Hematopoietic multipotent progenitor cell treated with erythropoietin and hydrocortisone succinate and interleukin-3 and kit ligand, for 8 days (in vitro differentiated cells): ENCODE data around the gene MAGI3.
A peak's percentile ranks its signal among the peaks of the same experiment; 100 is the strongest.
"Not testable (repeated sequence)": the region's sequence is repeated elsewhere in the genome, so short reads cannot be mapped to it uniquely, and the experiment has no call there.

ENCODE experiments used
- DNase-seq: peaks from one replicate; pipeline ENCODE4 v3.0.0-alpha.2; 2015

Gene MAGI3

DNA sequence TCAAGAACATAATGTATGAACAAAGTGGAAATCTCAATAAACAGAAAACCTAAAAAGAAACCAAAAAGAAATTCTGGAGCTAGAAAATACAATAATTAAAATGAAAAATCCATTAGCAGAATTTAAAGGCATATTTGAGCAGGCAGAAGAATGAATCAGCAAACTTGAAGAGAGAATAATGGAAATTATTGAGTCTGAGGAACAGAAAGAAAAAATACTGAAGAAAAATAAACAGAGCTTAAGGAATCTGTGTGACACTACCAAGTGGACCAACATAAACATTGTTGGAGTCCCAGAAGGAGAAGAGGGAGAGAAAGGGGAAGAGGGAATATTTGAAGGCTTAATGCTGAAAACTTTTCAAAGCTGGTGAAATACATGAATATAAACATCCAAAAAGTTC, 54.5 kb downstream of the MAGI3 start:
- DNase-seq = no peak

DNA sequence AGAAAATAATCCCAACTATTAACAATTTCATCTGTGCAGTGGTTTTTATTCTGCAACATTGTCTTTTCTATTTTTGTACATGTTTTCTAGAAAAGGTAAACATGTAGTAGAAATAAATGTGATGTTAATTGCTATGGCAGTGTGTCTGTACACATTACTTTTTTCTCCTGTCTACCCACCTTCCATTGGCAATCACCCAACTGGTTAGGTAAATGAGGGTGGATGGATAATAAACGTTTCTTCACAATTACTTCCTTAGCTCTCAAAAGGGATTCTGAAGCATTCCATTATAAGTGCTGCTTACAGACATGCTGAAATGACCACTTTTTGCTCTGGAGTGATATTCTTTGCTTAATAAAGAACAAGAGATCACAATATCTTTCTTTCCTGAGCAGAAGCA, 61.4 kb downstream of the MAGI3 start:
- no peak for DNase-seq

- DNase-seq = peak; percentile 57
Measured at GRCh38 chr1:113452921-113453770, 62.8 kb downstream of the MAGI3 start.

DNA sequence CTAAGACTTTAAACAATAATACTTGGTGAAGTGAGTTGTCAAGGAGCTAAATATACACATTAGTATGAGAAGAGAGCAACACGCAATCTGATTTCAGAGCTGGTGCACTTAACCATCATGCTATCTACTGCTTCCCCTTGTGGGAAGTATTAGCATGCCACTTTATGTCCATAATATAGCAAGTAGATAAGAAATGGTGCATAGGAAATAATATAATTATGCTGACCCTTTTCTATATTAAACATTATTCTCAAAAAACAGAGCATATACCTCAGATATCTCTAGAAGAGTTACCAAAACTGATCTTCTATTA, 63.4 kb downstream of the MAGI3 start:
- DNase-seq = no peak

DNA sequence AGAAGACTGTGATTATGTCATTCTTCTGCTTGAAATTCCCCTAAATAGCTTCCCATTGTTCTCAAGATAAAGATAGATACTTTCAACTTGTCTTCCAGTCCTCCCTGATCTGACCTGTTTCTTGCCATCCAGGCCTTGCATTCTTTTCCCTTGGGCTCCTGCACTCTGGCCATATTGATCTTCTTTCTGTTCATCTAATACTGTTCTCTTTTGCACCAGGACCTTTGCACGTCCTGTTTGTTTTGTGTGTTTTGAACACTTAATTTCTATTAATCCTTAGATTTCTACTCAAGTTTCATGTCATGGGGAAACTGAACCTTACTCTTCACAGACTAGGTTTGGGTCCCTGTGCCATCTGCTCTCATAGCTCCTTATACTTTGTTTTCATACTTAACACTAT, 65.1 kb downstream of the MAGI3 start:
- no peak for DNase-seq

GRCh38 chr1:113456967-113457366, 66.7 kb downstream of the MAGI3 start:
- no peak for DNase-seq

GRCh38 chr1:113459279-113459678, 69.0 kb downstream of the MAGI3 start:
- no peak for DNase-seq

GRCh38 chr1:113467991-113468390, 77.7 kb downstream of the MAGI3 start:
- DNase-seq = no peak

- not testable (repeated sequence) for DNase-seq
Measured at GRCh38 chr1:113478427-113479195, 88.3 kb downstream of the MAGI3 start.

DNA sequence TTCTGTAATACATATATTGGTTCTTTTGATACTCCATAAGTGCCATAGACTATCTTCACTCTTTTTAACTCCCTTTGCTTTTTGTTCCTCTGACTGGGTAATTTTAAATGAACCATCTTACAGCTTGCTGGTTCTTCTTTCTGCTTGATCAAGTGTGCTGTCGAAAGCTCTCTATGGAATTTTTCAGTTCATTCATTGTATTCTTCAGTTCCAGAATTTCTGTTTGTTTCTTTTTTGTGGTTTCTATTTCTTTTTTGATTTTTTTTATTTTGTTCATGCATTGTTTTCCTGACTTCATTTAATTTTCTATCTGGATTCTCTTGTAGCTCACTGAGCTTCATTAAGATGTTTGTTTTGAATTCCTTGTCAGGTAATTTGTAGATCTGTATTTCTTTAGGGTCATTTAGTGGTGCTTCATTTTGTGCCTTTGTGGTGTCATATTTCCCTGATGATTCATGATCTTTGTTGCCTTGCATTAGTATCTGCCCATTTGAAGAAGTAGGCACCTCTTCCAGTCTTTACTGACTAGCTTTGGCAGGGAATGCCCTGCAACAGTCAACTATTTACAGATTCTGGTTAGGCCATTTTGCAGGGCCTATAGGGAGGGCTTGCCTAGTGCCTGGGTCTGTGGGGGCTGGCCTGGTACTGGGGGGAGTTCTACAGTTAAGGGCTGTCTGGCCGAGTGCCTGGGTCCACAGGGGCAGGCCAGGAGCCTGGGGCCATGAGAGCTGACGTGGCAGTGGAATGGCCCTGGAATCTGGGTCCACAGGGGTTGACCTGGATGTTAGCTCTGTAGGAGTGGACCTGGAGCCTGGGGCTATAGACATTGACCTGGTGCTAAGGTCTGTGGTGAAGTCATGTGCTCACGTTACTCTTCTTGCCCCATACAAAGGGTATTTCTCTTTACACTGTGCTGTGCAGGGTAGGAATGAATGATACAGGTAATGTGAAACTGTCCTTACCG, 89.7 kb downstream of the MAGI3 start:
- no peak for DNase-seq

DNA sequence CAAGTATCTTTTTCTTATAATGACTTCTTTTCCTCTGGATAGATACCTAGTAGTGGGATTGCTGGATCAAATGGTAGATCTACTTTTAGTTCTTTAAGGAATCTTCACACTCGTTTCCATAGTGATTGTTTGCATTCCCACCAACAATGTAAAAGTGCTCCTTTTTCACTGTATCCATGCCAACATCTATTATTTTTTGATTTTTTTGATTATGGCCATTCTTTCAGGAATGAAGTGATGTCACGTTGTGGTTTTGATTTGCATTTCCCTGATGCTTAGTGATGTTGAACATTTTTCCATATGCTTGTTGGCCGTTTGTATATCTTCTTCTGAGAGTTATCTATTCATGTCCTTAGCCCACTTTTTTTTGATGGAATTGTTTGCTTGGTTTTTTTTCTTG, 94.8 kb downstream of the MAGI3 start:
- DNase-seq = not testable (repeated sequence)

DNA sequence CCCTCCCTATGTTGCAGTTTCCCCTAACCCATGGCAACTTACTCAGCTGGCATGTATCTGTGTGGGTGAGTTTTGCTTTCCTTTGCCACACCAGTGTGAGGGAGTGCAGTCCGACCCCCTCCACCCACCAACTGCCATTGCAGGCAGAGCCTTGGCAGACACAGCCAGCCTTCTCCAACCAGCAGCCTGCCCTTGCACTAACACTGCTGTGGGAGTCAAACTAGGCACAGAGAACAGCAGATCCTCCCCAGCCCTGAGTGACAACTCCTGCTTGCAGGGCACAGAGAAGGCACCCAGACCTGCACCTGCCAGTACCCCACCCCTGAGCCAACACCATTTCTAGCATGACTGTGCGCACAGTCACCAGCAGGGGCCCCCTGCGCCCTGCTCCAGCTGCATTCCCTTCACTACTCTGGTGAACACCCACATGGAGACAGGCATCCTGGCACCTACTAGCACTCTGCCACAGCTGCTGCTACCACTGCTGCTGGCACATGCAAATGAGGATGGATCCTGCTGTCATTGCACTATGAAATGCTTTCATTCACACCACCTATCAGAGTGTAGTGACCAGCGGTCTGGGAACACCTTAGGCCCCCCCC, 98.4 kb downstream of the MAGI3 start:
- no peak for DNase-seq

DNA sequence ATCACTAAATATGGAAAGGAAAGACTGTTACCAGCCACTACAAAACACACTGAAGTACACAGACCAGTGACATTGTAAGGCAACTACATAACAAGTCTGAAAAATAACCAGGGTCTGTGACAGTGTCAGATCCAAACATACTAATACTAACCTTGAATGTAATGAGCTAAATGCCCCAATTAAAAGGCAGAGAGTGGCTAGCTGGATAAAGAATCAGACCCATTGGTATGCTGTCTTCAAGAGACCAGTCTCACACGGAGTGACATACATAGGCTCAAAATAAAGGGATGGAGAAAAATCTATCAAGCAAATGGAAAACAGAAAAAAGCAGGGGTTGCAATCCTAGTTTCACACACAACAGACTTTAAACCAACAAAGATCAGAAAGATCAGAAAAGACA, 100.1 kb downstream of the MAGI3 start:
- no peak for DNase-seq

DNA sequence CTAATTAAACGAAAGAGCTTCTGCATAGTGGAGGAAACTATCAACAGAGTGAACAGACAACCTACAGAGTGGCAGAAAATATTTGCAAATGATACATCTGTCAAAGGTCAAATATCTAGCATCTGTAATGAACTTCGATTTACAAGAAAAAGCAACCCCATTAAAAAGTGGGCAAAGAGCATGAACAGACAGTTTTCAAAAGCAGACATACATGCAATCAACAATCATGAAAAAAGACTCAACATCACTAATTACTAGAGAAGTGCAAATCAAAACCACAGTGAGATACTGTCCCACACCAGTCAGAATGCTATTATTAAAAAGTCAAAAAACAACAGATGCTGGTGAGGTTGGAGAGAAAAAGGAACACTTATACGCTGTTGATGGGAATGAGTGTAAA, 103.2 kb downstream of the MAGI3 start:
- DNase-seq = no peak

- DNase-seq = no peak
Measured at GRCh38 chr1:113505357-113505756, 115.0 kb downstream of the MAGI3 start.

DNA sequence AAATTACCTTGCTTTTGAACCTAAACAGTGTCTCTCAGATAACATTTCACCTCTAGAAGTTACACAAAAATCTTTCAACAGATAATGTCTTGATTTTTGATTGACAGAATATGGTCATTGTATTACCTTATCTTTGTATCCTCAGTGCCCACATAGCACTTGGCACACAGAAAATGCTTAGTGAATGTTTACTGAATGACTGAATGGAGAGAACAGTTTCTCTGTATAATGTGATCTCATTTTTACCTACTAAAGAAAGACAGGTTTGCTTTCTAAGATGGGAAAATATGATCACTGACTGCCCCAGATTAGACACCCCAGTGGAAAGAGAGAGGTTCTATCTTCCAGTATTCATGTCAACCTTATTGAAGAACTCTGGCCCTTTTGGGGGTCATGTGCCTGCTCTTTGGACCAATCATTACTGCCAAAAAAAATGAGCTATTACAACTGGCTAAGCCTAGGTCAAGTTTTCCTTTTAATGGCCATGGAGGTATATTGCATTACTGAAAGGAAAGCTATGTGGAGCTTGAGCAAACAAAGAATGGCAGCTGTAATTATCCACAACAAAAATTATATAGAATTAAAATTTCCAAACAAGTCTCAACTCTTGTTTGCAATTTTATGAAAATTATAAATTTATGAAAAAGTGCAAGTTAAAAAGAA, 117.4 kb downstream of the MAGI3 start:
- no peak for DNase-seq

DNA sequence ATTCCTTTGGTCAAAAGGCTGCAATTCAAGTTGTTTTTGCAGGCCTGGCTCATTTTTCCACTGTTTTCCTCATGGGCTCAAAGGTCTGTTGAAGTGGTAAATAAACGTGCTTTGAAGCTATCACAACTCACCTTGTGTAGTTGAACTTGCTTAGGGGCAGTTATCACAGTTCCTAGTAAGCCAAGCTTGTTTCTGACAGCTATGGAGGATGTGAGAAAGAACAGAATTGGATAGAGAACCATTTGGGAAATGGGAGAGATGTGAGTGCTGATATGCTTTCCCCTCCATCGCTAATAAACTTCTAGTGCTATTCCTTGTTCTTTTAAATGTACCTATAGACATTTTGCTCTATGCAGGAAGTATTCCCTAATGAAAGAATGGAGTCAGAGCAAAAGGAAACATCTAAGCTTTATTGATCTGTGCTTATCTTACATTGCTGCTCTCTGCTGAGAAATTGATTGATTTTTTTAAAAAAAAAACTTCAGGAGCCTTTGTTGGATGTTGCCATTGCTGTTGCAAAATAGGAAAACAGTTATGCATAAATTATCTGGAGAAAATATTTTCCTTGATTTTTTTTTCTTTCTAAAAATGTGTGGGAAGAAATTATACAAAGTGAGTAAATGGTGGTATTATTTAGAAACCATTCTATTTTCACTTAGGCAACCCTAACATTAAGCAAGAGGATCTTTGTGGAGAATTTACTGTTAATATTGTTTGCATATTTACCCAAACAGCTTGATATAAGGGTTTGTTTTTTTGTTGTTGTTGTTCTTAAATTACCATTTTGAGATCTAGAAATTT, 118.2 kb downstream of the MAGI3 start:
- DNase-seq = no peak

DNA sequence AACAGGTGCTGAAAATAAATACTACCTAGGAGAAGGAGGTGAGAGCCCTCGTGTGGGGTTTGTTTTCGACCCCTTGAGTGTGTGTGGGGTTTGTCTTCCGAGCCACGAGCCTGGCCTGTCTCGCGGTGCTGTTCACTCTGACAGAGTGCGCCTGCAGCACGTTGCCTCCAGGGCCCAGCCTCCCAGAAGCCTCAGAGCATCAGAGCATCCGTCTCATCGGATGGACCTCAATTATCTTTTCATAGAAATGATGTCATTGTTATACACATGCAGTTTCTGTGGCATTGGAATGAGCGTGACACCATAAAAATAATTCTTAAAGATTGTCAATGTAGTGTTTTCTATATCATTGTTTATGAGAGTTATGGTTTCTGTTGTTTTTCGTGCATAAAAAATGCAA, 119.5 kb downstream of the MAGI3 start:
- DNase-seq = not testable (repeated sequence)

- no peak for DNase-seq
Measured at GRCh38 chr1:113511269-113511668, 121.0 kb downstream of the MAGI3 start.

DNA sequence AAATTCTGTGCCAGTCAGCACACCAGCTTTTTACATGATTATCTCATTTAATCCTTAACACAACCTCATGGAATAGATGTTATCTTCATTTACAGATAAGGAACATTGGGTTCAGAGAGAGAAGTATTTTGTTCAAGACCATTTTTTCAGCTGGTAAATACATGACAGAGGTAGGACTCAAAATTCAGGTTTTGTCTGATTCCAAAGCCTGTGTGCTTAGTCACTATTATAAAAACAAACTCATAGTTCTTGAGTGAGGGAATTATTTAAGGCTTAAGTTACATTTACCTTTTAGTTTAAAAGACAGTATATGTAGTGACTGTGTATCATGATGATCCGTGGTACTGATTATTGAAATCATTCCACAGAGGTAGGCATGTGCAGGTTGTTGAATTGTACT, 125.2 kb downstream of the MAGI3 start:
- no peak for DNase-seq

DNA sequence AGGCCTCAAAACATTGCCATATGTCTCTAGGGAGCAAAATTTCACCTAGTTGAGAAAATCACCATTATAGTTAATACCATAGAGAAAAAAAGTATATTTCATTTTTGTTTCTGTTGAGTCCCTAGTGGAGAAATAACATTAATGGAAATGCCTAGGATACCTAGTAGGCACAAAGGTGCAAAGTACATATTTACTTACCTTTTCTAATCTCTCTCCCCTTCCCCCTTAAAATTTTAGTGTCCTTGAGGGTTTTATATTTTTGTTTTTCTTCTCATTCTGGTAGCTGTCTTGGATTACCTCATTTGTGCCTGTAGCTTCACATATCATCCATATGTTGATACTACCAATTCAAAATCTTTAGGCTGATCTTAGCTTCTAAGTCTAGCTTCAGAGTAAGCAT, 127.0 kb downstream of the MAGI3 start:
- no peak for DNase-seq
